HG03097 (cell line): ENCODE results near the gene SETBP1.
"Not testable (repeated sequence)": the region's sequence is repeated elsewhere in the genome, so short reads cannot be mapped to it uniquely, and the experiment has no call there.

ENCODE experiments used
- ATAC-seq: cut with Tn5 transposase; IDR thresholded peaks from one replicate; pipeline ENCODE4 v1.9.1; 2021; ENCODE audit not compliant: unreplicated experiment, low FRiP score

The SETBP1 gene

GRCh38 chr18:44786257-44786656, 105.6 kb downstream of the SETBP1 start:
- ATAC-seq: peak; percentile 22

- ATAC-seq: peak; percentile 75
Observed at GRCh38 chr18:44786688-44787087, 106.0 kb downstream of the SETBP1 start.

- ATAC-seq: no peak
Observed at GRCh38 chr18:44788334-44788733, 107.6 kb downstream of the SETBP1 start.

GRCh38 chr18:44789710-44790109, 109.0 kb downstream of the SETBP1 start:
- ATAC-seq: no peak

- no peak for ATAC-seq
Observed at GRCh38 chr18:44790860-44791259, 110.2 kb downstream of the SETBP1 start.

GRCh38 chr18:44791520-44791919, 110.8 kb downstream of the SETBP1 start:
- no peak for ATAC-seq

- ATAC-seq: no peak
Observed at GRCh38 chr18:44792456-44793061, 111.9 kb downstream of the SETBP1 start.

- no peak for ATAC-seq
Observed at GRCh38 chr18:44793194-44793593, 112.5 kb downstream of the SETBP1 start.

GRCh38 chr18:44793685-44794084, 113.0 kb downstream of the SETBP1 start:
- no peak for ATAC-seq

GRCh38 chr18:44795241-44795640, 114.6 kb downstream of the SETBP1 start:
- ATAC-seq: no peak

GRCh38 chr18:44796429-44797428, 116.0 kb downstream of the SETBP1 start:
- no peak for ATAC-seq

- ATAC-seq: no peak
Observed at GRCh38 chr18:44798433-44799048, 117.9 kb downstream of the SETBP1 start.

- ATAC-seq: peak; percentile 30
Observed at GRCh38 chr18:44799382-44799906, 118.8 kb downstream of the SETBP1 start.

- peak; percentile 86 for ATAC-seq
Observed at GRCh38 chr18:44799907-44800421, 119.3 kb downstream of the SETBP1 start.

- not testable (repeated sequence) for ATAC-seq
Observed at GRCh38 chr18:44800766-44801165, 120.1 kb downstream of the SETBP1 start.

- no peak for ATAC-seq
Observed at GRCh38 chr18:44801781-44802180, 121.1 kb downstream of the SETBP1 start.

GRCh38 chr18:44802508-44802907, 121.8 kb downstream of the SETBP1 start:
- no peak for ATAC-seq

- ATAC-seq: no peak
Observed at GRCh38 chr18:44803019-44803650, 122.4 kb downstream of the SETBP1 start.

- ATAC-seq: no peak
Observed at GRCh38 chr18:44804033-44804432, 123.3 kb downstream of the SETBP1 start.

GRCh38 chr18:44805176-44805575, 124.5 kb downstream of the SETBP1 start:
- ATAC-seq: no peak
